ENCODE measurements around the gene C1QL4.
"Not testable (repeated sequence)": the region's sequence is repeated elsewhere in the genome, so short reads cannot be mapped to it uniquely, and the experiment has no call there.

The C1QL4 gene

DNA sequence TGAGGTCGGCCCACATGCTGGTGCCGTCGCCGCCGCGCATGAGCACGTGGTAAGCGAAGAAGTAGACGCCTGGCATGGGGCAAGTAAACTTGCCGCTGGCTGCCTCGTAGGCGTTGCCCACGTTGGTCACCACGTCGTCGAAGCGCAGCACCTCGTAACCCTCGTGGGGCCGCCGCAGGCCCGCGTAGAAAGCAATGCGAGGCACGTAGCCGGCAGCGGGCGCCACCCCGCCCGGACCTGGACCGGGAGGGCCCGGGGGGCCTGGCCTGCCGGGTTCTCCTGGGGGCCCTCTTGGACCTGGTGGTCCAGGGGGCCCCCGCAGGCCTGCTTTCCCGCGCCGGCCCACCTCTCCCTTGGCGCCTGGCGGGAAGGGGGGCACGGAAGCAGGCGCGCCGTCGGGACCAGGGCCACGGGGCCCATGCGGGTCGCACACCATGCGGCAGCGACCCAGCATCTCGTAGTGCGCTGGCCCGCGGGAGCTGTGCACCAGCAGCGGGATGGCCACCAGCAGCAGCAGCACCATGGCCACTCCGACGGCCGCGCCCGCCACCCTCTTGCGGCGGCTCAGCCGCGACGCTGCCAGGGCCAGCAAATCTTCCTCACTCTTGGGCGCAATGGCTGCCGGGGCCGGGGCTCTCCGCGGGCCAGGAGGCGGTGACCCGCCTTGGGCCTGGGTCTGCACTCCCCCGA lies 888 bp downstream of the C1QL4 start:
- Mint-ChIP-seq H3K27me3 (ENCODE audit: low read depth, poor library complexity) (peaks cover 89% of the 10 kb centered on the region), H3K4me1 (peaks cover 52% of the 10 kb centered on the region), H3K36me3 (ENCODE audit: low read depth) (peaks cover 5% of the 10 kb centered on the region), H3K27ac (no peak overlapping the region), H3K4me3 (no peak overlapping the region), H3K9me3 (no peaks in the 10 kb centered on the region)
- no peak for DNase-seq
- TF ChIP-seq, protein P1, sequence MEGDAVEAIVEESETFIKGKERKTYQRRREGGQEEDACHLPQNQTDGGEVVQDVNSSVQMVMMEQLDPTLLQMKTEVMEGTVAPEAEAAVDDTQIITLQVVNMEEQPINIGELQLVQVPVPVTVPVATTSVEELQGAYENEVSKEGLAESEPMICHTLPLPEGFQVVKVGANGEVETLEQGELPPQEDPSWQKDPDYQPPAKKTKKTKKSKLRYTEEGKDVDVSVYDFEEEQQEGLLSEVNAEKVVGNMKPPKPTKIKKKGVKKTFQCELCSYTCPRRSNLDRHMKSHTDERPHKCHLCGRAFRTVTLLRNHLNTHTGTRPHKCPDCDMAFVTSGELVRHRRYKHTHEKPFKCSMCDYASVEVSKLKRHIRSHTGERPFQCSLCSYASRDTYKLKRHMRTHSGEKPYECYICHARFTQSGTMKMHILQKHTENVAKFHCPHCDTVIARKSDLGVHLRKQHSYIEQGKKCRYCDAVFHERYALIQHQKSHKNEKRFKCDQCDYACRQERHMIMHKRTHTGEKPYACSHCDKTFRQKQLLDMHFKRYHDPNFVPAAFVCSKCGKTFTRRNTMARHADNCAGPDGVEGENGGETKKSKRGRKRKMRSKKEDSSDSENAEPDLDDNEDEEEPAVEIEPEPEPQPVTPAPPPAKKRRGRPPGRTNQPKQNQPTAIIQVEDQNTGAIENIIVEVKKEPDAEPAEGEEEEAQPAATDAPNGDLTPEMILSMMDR (IDR thresholded peaks at IDR 0.05): no peak

DNA sequence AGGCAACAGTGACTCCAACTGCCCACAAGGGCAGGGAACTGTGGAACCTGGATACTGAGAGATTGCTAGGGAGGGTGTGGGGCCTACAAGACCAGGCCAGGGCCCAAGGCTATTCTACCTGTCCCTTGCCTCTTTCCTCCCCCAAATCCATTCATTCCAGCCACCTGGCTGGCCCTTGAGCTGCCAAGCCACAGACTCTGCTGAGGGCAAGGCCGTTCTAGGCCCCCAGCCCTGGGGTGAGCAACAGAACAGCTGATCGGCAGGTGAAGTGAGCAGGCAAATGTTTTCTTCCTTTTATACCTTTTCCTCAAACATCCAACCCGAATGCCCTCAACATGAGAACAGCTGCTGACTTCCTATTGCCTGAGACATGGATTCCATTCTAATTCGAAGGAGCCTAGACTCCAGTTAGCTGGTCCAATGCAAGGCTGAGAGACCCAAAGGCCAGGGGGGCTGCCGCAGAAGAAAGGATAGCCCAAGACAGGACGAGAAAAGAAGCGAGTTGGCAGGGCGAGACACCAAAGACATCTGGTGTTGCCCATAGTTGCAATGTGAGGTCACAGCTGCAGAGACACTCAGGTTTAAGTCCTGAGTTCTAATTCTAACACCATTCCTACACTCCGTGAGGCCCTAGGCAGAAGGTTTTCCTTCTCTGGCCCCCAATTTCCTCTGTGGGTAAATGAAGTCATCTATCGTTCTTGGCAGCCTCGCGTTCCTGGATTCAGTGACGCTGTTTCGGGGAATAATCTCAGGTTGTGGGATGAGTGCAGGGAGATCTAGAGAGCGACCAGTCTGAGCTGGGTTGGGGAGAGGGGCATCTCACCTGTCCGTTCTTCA lies 1.7 kb downstream of the C1QL4 start:
- Mint-ChIP-seq H3K27ac (no peak overlapping the region), H3K36me3 (ENCODE audit: low read depth) (peaks cover 5% of the 10 kb centered on the region), H3K9me3 (no peaks in the 10 kb centered on the region), H3K4me3 (peak overlapping the region; percentile 40), H3K4me1 (peaks cover 45% of the 10 kb centered on the region), H3K27me3 (ENCODE audit: low read depth, poor library complexity) (peaks cover 81% of the 10 kb centered on the region)
- TF ChIP-seq, protein P1 (IDR thresholded peaks at IDR 0.05): no peak
- no peak for DNase-seq

DNA sequence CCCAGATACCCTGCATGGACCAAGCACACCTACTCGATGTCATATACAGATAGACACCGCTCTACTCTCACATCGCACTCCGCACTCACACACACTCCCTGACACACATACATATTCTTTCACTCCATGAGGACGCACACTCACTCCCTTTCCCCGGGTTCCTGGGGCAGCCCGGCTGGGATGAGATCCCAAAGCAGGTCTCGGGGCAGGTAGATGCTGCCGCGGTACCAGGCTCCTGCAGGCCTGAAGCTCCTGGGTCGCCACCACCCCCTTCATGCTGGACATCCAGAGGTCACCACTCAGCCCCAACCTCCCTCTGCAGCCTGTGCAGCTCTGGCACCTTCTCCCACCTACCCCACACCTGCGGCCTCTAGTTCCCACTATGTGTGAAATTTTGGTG lies 2.3 kb downstream of the C1QL4 start:
- no peaks in the 10 kb centered on the region for H3K9me3 Mint-ChIP-seq
- H3K4me1 Mint-ChIP-seq: peaks cover 39% of the 10 kb centered on the region
- H3K4me3 Mint-ChIP-seq: no peak overlapping the region
- peaks cover 80% of the 10 kb centered on the region for H3K27me3 Mint-ChIP-seq (ENCODE audit: low read depth, poor library complexity)
- no peak overlapping the region for H3K27ac Mint-ChIP-seq
- peaks cover 8% of the 10 kb centered on the region for H3K36me3 Mint-ChIP-seq (ENCODE audit: low read depth)
- TF ChIP-seq, protein P1 (IDR thresholded peaks at IDR 0.05): no peak
- DNase-seq: no peak

DNA sequence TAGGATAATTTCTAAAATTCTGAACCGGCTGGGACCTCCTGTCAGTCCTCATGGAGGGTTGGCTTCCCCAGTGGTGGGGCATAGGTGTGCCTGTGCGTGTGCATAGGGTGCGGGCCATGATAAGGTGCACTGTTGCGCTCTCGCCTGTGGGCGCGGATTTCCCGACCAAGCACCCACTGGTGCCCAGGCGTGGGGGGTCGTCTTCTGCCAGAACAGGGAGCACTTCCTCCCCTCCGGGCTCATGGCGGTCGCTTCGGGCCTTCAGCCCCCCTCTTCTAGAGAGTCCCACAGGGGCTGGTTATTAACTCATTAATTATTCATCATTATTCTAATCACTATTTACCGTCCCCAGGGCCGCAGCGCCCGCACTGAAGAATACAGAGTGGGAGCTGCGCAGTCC lies 2.8 kb downstream of the C1QL4 start:
- Mint-ChIP-seq H3K27ac (no peak overlapping the region), H3K9me3 (no peaks in the 10 kb centered on the region), H3K36me3 (ENCODE audit: low read depth) (peaks cover 11% of the 10 kb centered on the region), H3K4me1 (peaks cover 34% of the 10 kb centered on the region), H3K4me3 (no peak overlapping the region), H3K27me3 (ENCODE audit: low read depth, poor library complexity) (peaks cover 76% of the 10 kb centered on the region)
- TF ChIP-seq, protein P1 (IDR thresholded peaks at IDR 0.05): no peak
- no peak for DNase-seq

DNA sequence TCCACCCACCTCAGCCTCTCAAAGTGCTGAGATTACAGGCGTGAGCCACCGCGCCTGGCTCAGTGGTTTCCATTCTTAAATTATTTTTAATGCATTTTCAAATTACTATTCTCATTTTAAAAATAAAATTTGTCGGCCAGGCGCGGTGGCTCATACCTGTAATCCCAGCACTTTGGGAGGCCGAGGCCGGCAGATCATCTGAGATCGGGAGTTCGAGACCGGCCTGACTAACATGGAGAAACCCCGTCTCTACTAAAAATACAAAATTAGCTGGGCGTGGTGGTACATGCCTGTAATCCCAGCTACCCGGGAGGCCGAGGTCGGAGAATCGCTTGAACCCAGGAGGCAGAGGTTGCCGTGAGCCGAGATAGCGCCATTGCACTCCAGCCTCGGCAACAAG lies 3.2 kb downstream of the C1QL4 start:
- DNase-seq, H3K9me3 Mint-ChIP-seq, H3K27ac Mint-ChIP-seq, H3K4me3 Mint-ChIP-seq: not testable (repeated sequence)
- Mint-ChIP-seq H3K27me3 (ENCODE audit: low read depth, poor library complexity) (peaks cover 71% of the 10 kb centered on the region), H3K4me1 (peaks cover 30% of the 10 kb centered on the region), H3K36me3 (ENCODE audit: low read depth) (peaks cover 16% of the 10 kb centered on the region)

DNA sequence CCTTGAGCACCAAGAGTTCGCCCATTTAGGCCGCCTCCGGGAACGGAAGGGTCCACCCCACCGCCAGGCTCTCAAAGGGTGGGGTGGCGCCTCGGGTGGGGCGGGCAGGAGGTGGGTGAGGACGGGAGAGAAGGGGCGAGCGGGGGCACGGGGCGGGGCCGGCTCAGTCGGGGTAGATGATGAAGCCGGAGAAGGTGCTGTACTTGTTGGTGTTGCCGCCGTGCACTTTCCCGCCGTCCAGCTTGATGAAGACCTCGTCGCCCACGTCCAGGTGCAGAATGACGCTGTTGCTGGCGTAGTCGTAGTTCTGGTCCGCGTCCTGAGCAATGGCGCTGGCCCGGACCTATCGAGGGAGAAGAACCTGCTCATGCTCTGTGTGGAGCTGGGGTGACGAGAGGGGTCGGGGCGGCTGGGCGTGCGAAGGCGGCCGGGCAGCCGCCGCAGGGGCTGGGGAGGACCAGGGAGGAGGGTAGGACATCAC lies 4.1 kb downstream of the C1QL4 start:
- peaks cover 63% of the 10 kb centered on the region for H3K27me3 Mint-ChIP-seq (ENCODE audit: low read depth, poor library complexity)
- H3K36me3 Mint-ChIP-seq (ENCODE audit: low read depth): peaks cover 20% of the 10 kb centered on the region
- TF ChIP-seq, protein P1 (IDR thresholded peaks at IDR 0.05): no peak
- peaks cover 21% of the 10 kb centered on the region for H3K4me1 Mint-ChIP-seq
- H3K27ac Mint-ChIP-seq: no peak overlapping the region
- H3K4me3 Mint-ChIP-seq: no peak overlapping the region
- H3K9me3 Mint-ChIP-seq: no peaks in the 10 kb centered on the region
- DNase-seq: no peak
